GM10248 (cell line): ENCODE data around the gene RXRA.

Experiments
- CTCF ChIA-PET: fragments of 300-600 bp; sonication (Branson Sonifier 250); formaldehyde crosslinking; extraction: SDS; loops from one replicate; lab custom pipeline; 2021; ENCODE audit warnings: antibody characterized with exemption; lab: Yijun Ruan, JAX
- POLR2A ChIA-PET: fragments of 350-650 bp; sonication (Branson Sonifier 250); formaldehyde crosslinking; extraction: SDS; loops from one replicate; lab custom pipeline; 2020; ENCODE audit warnings: antibody characterized with exemption; lab: Yijun Ruan, JAX
- DNase-seq: peaks from one replicate; pipeline ENCODE4 v3.0.0; 2012; ENCODE audit errors: extremely low spot score
- CTCF ChIP-seq: IDR thresholded peaks from 2 replicates; pipeline ENCODE4 v1.5.1; 2012; ENCODE audit warnings: mild to moderate bottlenecking, low read depth; ENCODE audit errors: extremely low read depth, missing control alignments, control extremely low read depth

RXRA gene

GRCh38 chr9:134416385-134417015, 90.2 kb downstream of the RXRA start:
- POLR2A ChIA-PET = no interaction called here
- no peak for TF ChIP-seq CTCF
- DNase-seq = no peak
- CTCF ChIA-PET = interaction anchor here (1.6 to 2.2 kb wide), 2 partner anchors 14 to 26 kb away, joined by 6 read pairs; no protein-coding TSS in a partner anchor

- TF ChIP-seq CTCF = no peak
- POLR2A ChIA-PET = no interaction called here
- CTCF ChIA-PET = interaction anchor here (1.6 to 2.2 kb wide), 2 partner anchors 12 to 25 kb away, joined by 6 read pairs; no protein-coding TSS in a partner anchor
- no peak for DNase-seq
Observed at GRCh38 chr9:134418354-134418753, 92.1 kb downstream of the RXRA start.

- DNase-seq = no peak
- ChIA-PET CTCF (no interaction called here), POLR2A (no interaction called here)
Observed at GRCh38 chr9:134419000-134419683, 92.9 kb downstream of the RXRA start.

GRCh38 chr9:134419684-134420076, 93.4 kb downstream of the RXRA start:
- DNase-seq = no peak
- ChIA-PET POLR2A (no interaction called here), CTCF (no interaction called here)
- TF ChIP-seq CTCF = peak; percentile 12

More at GRCh38 chr9:134419000-134419683, 92.9 kb downstream of the RXRA start:
- TF ChIP-seq CTCF = no peak

- DNase-seq = no peak
- CTCF ChIA-PET = interaction anchor here (1.0 kb wide), 1 partner anchor 23 kb away, joined by 3 read pairs; no protein-coding TSS in a partner anchor
- no peak for TF ChIP-seq CTCF
- POLR2A ChIA-PET = no interaction called here
Observed at GRCh38 chr9:134420281-134420845, 94.1 kb downstream of the RXRA start.

GRCh38 chr9:134420974-134421432, 94.7 kb downstream of the RXRA start:
- ChIA-PET CTCF (interaction anchor here (1.0 kb wide), 1 partner anchor 22 kb away, joined by 3 read pairs; no protein-coding TSS in a partner anchor), POLR2A (no interaction called here)
- no peak for DNase-seq
- no peak for TF ChIP-seq CTCF
